ENCODE results near the gene HELLS. TPM values are rescaled to one million over a fixed set of nuclear protein-coding genes. Genes with fewer than 3 reads are reported as not detected.

Gene HELLS
- total and polyA plus RNA-seq, 10 of the 15 experiments (the other 5 are each of a cell fraction or from before 2014, with no cell fraction given): 33.9 to 159 (median 123) TPM

DNA sequence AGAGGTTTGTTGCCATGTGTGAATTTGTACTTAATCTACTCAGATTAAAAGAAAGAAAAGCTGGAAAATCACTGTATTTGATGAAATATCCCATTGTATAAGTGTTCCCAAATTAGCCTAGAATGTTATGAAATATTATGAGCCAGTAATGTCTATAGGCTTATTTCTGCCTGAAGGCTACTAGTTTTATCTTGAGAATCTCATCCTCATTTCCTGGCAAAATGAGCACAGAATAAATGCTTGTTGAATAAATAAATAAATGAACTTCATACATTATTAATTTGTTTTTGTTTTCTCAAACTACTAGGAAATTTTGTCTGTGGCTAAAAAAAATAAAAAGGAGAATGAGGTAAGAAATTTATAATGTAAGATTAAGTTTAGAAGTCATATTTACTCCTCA lies 25.5 kb downstream of the HELLS start (continued):
- TF ChIP-seq, protein P1, sequence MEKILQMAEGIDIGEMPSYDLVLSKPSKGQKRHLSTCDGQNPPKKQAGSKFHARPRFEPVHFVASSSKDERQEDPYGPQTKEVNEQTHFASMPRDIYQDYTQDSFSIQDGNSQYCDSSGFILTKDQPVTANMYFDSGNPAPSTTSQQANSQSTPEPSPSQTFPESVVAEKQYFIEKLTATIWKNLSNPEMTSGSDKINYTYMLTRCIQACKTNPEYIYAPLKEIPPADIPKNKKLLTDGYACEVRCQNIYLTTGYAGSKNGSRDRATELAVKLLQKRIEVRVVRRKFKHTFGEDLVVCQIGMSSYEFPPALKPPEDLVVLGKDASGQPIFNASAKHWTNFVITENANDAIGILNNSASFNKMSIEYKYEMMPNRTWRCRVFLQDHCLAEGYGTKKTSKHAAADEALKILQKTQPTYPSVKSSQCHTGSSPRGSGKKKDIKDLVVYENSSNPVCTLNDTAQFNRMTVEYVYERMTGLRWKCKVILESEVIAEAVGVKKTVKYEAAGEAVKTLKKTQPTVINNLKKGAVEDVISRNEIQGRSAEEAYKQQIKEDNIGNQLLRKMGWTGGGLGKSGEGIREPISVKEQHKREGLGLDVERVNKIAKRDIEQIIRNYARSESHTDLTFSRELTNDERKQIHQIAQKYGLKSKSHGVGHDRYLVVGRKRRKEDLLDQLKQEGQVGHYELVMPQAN (conservative IDR thresholded peaks at IDR 0.05): no peak
- TF ChIP-seq MEF2A (IDR thresholded peaks at IDR 0.05; ENCODE audit: insufficient read depth, low read depth, low read length): no peak
- no peak for TF ChIP-seq ASH2L (IDR thresholded peaks at IDR 0.05; ENCODE audit: borderline replicate concordance, low read depth)

DNA sequence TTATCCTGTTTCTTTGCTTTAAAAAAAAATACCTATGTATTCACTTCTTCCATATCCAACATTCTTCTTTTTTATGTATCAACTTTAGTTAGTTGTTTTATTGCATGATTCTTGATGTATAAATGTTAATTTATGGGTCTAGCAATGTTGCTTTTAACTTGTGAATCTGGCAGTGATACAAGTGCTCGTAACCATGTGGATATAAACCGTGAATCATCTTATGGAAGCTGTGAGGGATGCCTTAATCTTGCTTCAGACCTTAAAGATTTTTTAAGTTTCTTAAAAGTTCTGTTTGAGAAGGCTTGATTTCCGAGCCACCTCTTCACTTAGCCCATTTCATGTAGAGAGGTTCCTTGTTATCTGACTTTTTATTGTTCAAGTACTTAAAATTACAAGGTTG lies 25.9 kb downstream of the HELLS start:
- Histone ChIP-seq H3K9ac (ENCODE audit: control insufficient read depth, insufficient read depth, low read length) (no peak overlapping the region), H3K27me3 (replicated peaks in 1 of 2; ENCODE audit: control insufficient read depth in 2 of 2, insufficient read depth in 2 of 2, low read length in 1 of 2) (no peaks in the 10 kb centered on the region), H3K4me1 (ENCODE audit: control insufficient read depth, insufficient read depth, low read length) (no peaks in the 10 kb centered on the region), H3K4me2 (ENCODE audit: control insufficient read depth, insufficient read depth) (no peak overlapping the region), H3K27ac (ENCODE audit: control insufficient read depth, insufficient read depth) (no peak overlapping the region), H3K36me3 (ENCODE audit: control insufficient read depth in 2 of 2, insufficient read depth in 2 of 2, low read length in 1 of 2) (peaks cover 3 to 5% of the 10 kb centered on the region in 2 experiments; a peak in 3 of 4 replicates), H2AFZ (ENCODE audit: control insufficient read depth, low read depth, low read length) (no peak overlapping the region), H3K79me2 (ENCODE audit: control insufficient read depth, insufficient read depth, low read length) (no peaks in the 10 kb centered on the region), H3K9me3 (replicated peaks; ENCODE audit: control insufficient read depth, insufficient read depth, low read length) (no peaks in the 10 kb centered on the region), H3K4me3 (no peak overlapping the region), H4K20me1 (ENCODE audit: control insufficient read depth, insufficient read depth) (no peaks in the 10 kb centered on the region)
- intact Hi-C loops (cut with micrococcal nuclease; ENCODE audit: unreplicated experiment): no loop called here
- no peak for DNase-seq (ENCODE audit: low read depth, low spot score)
- TF ChIP-seq TBL1XR1 (IDR thresholded peaks at IDR 0.05; ENCODE audit: low read depth, low read length): no peak
- ChIA-PET CTCF (no interaction called here), RAD21 (ENCODE audit: unreplicated experiment) (no interaction called here), POLR2A (no interaction called here), SMC1A (ENCODE audit: uncharacterized antibody, unreplicated experiment) (no interaction called here)
- 100% methylated on average over 3 of the region's 3 CpGs for WGBS (ENCODE audit: insufficient coverage, insufficient replicate concordance, low lambda C conversion rate, missing lambda C conversion rate)
- BruUV-seq (replicated peaks): no TSS peak
- ATAC-seq: no peak
- in situ Hi-C loops (cut with MboI): no loop called here
- FAIRE-seq: no peak

All from GM12878 (cell line).